Nasal cavity respiratory epithelium epithelial cell of viscerocranial mucosa (primary cell): Measurements from ENCODE around the gene ZCCHC4. TPM values are rescaled to one million over a fixed set of nuclear protein-coding genes. Genes with fewer than 3 reads are reported as not detected.

Experiments
- total RNA-seq: library from RNA; depleted of rRNA; stranded (reverse); fragments of >200 nt; gene quantifications from 2 replicates; pipeline ENCODE4 v1.2.3, GENCODE V29; 2014

The ZCCHC4 gene, protein sequence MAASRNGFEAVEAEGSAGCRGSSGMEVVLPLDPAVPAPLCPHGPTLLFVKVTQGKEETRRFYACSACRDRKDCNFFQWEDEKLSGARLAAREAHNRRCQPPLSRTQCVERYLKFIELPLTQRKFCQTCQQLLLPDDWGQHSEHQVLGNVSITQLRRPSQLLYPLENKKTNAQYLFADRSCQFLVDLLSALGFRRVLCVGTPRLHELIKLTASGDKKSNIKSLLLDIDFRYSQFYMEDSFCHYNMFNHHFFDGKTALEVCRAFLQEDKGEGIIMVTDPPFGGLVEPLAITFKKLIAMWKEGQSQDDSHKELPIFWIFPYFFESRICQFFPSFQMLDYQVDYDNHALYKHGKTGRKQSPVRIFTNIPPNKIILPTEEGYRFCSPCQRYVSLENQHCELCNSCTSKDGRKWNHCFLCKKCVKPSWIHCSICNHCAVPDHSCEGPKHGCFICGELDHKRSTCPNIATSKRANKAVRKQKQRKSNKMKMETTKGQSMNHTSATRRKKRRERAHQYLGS
- 14.7 and 15.0 TPM in 2 replicates for total RNA-seq

DNA sequence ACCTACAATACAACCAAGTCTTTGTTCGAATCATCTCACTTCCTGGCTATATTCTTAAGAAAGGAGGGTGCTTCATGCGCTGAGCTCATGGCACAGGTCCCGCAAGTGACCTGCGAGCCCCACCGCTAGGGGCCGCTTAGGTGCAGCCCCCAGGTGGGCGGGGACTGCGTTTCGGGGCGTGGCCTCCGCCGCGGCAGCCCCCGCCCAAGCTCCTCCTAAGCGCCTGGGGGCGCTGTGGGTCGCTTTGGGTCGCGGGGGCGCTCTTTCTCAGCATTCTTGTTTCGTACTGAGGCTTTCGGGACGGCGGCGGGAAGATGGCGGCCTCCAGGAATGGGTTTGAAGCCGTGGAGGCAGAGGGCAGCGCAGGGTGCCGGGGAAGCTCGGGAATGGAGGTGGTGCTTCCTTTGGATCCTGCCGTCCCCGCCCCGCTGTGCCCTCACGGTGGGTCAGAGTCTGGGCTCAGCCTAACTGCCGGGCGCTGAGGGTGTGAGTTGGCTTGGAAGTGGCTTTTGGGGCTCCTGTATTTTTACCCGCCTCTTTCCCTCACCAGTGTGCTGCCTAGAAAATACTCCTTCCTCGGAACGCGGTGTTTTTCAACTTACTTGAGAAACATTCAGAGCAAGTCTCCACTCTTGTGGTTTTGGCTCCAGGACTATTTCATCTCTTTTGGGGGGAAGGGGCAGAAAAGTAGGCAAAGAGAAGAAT lies at the start of gene ZCCHC4:
ZCCHC4 (plus strand) TSS at position 279 of the 705 bp plus-strand sequence; CDS start at position 315, 36 bp downstream.

DNA sequence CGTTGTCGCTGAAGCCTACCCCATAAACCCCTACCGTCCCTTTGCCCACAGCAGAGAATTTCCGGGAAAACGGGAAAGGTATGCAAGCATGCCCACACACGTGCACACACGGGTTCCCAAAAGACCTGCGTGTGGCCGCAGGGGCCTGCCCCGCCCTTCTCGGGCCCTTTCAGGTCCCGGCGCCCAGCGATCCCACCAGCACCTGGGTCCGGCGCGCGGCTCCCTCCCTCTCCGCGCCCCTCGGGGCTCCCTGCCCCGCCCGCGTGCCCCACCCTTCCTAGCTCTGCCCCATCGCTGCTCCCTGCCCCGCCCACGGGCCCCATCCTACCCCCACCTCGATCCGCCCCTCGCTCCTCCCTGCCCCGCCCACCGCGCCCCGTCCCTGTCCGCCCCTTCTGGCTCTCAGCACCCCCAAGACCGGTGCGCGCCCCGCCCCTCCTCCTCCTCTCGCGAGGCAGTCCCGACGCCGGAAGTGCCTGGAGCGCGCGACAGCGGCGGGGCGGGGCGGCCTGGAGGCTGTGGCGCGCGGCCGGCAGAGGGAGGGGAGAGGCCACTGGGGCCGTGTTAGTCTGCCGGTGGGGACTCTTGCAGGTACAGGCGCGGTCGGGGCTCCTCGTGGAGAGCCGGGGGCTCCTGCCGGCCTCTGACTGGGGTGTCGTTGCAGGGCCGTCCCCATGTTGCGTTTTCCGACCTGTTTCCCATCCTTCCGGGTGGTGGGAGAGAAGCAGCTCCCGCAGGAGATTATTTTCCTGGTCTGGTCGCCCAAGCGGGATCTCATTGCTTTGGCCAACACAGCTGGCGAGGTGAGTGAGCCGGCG lies 64.4 kb downstream of the ZCCHC4 start, which contains the start of gene ANAPC4:
ANAPC4 (plus strand) TSS at position 510 of the 818 bp plus-strand sequence; CDS start at position 675, 165 bp downstream.

Other genes with a start within 250 kb of the ZCCHC4 start
- gene SEPSECS, start 152.3 kb upstream of the ZCCHC4 start, total RNA-seq, result 9.2 and 10.0 TPM in 2 replicates
- gene PI4K2B, start 78.7 kb upstream of the ZCCHC4 start, total RNA-seq, result 15.2 and 15.4 TPM in 2 replicates
- 19.8 and 24.5 TPM in 2 replicates for gene ANAPC4, start 64.5 kb downstream of the ZCCHC4 start, total RNA-seq